GM19397 (cell line): ENCODE results near the gene MAPK10.

Experiments used
- ATAC-seq: cut with Tn5 transposase; IDR thresholded peaks from one replicate; pipeline ENCODE4 v1.9.1; 2021; ENCODE audit warnings: mild to moderate bottlenecking, moderate library complexity; ENCODE audit not compliant: unreplicated experiment

Gene MAPK10

GRCh38 chr4:86359944-86360478 lies at the start of gene MAPK10:
Gene MAPK10 (minus strand): TSS chr4:86360053.
- ATAC-seq = peak; percentile 99

GRCh38 chr4:86403575-86403974 lies 43.7 kb upstream of the MAPK10 start:
- ATAC-seq = no peak

- ATAC-seq = no peak
Measured at GRCh38 chr4:86401826-86402225, 42.0 kb upstream of the MAPK10 start.

- ATAC-seq = no peak
Measured at GRCh38 chr4:86400216-86400615, 40.4 kb upstream of the MAPK10 start.

GRCh38 chr4:86398187-86398586 lies 38.3 kb upstream of the MAPK10 start:
- peak; percentile 65 for ATAC-seq

DNA sequence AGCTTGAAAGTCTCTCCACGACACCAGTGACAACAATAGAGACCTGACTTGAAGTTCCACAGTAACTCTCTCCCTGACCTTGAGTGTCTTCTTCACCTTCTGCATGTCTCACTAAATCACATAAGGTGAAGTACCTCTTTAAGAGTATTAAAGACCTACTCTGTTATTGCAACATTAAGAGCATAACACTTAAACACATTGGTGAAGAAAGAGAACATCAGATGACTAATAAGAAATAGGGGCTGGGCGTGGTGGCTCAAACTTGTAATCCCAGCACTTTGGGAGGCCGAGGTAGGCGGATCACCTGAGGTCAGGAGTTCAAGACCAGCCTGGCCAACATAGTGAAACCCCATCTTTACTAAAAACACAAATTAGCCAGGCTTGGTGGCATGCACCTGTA lies 33.9 kb upstream of the MAPK10 start:
- no peak for ATAC-seq

DNA sequence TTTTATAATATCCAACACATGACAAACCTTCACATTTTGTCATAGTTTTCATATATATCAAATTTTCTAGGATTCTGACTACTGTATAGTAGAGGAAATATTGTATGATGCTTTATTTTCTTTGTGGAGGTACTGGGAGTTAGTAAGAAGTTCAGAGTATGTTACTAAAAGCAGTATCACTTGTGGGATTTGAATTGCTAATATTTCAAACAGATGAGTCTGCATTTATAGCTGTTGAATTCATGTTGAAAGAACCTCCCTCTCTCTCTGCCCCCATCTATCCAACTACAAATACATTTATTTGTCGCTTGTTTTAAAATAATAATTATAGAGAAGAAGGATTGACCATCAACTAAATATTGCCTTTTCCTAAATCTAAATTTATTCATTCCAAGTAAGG lies 29.8 kb upstream of the MAPK10 start:
- ATAC-seq = no peak

GRCh38 chr4:86388252-86388651 lies 28.4 kb upstream of the MAPK10 start:
- no peak for ATAC-seq

DNA sequence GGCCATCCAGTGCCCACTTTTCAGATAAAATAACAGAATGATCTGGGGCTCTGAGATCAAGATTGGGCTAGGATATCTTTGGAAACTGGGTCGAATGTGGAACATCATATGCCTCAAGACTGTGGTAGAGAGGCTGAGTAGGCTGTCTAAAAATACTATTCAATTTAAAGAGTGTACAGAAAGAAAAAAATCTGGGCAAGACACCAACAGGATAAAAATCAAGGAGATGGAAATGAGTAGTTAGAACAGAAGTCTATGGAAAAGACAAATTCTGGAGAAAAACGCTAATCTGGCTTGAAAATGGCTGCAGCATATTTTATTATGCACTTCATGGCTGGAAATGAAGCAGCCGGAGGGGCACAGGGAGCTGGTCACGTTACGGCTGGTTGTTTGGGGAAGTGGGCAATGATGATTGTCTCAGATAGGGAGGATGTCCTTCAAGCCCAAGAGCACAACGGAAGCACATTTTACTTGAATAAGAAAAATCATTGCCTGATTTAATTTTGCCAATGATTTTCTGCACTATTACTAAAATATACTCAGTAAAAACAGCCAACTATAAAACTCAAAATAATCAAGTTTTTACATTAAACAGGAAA lies 27.1 kb upstream of the MAPK10 start:
- no peak for ATAC-seq

DNA sequence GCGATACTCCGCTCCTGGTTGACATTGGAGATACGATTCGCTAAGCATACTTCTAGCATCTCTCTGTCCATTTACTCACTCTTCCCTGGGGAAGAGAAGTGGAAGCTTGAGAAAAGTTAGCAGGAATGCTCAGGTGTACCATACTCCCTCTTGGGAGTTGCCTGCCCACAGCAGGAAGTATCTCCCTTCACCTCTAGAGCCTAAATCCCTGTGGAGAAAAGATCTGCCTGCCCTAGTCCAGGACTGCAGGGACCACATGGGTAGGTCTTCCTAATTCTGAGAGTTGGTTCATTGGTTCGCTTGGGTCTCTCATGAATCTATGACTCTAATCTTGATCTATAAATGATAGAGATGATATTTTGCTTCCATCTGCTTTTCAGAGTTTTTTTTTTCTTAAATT lies 26.3 kb upstream of the MAPK10 start:
- no peak for ATAC-seq

DNA sequence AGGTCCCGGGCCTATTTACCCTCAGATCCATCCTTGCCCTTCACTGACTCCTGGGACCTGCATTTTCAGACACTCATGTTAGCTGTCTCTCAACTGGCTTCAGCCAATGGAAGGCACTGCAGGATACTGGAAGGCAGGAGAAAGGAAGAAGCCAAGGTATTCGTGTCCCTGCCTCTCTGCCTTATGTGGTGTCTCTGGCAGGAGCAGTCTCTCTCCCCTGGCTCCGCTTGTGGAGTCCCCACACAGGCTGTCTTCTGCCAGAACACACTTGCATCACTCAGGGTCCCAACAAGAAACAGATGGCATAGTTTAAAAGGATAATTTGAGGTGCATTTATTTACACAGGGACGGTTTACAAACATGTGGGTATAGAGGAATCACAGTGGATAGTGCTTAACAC lies 21.6 kb upstream of the MAPK10 start:
- no peak for ATAC-seq

- no peak for ATAC-seq
Measured at GRCh38 chr4:86380181-86380724, 20.4 kb upstream of the MAPK10 start.

DNA sequence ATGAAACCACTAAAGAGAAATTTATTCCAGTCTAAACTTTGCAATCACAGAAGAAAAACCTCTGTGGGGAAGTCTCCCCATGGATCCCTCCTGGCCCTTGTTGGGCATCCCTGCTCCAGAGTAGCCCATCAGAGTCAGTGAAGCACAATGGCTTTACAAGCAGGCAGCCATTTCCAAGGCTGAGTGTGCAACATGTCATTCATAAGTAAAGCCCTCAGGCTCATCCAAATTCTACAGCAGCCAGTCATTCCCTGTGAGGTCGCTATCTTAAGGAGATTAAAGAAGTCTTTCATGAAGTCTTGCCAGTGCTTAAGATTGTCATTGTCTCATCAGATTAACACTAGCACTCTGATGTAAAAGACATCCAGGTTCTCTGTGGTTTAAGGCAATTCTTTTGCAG lies 17.0 kb upstream of the MAPK10 start:
- no peak for ATAC-seq

- no peak for ATAC-seq
Measured at GRCh38 chr4:86368433-86368832, 8.6 kb upstream of the MAPK10 start.

DNA sequence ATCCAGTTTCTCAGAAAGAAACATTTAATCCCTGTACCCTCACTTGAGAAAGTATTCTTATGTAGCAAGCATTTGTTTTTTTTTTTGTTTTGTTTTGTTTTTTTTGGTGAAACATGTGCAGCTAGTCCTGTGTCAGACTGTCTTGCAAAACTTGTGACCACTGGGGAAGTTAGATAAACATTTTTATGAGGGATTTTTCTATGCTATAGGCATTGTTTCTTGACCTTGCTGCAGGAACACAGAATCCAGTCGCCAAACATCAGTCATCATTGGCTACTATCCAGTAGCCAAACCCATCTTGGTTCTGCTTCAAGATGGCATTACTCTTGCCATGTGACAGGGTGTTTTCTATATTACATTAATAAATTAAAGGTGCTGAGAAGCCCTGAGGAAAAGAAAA lies 7.7 kb upstream of the MAPK10 start:
- no peak for ATAC-seq

GRCh38 chr4:86366920-86367319 lies 7.1 kb upstream of the MAPK10 start:
- no peak for ATAC-seq

GRCh38 chr4:86362510-86362909 lies 2.7 kb upstream of the MAPK10 start:
- ATAC-seq = no peak

GRCh38 chr4:86358257-86358656 lies 1.6 kb downstream of the MAPK10 start:
- ATAC-seq = no peak

GRCh38 chr4:86357608-86358007 lies 2.2 kb downstream of the MAPK10 start:
- ATAC-seq = no peak

DNA sequence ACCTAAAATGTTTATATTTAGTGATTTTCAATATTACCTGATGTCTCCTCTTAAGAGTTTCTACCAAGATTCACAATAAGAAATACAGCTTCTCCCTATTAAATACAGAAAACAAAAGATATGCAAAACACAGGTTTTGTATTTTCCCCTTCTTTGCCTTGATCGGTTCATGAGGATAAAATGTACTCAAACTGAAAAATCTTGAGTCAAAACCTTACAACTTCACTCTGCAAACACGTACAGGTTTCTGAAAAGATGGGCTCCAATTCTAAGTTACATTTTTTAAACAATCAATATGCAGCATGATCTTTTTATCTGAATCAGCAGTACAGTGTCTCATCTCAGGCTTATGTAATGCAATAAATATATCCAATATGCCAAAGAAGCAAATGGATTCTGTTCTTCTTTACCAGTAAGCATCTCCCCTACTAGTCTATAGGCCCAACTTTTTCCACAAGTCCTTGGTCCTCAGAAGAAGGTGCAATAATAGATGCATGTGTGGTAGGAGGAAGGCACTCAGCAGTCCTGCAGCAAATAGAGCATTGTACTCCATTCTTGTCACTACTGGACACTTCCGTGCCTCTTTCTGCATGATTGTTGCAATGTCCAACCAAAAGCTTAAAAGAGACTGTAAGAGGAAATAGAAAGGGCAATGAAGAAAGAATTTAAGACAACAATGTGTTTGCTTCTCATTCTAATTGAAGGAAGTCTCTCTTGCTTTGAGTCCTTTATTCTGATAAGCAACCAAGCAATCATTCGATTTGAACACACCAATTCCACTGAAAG lies 3.2 kb downstream of the MAPK10 start:
- no peak for ATAC-seq

DNA sequence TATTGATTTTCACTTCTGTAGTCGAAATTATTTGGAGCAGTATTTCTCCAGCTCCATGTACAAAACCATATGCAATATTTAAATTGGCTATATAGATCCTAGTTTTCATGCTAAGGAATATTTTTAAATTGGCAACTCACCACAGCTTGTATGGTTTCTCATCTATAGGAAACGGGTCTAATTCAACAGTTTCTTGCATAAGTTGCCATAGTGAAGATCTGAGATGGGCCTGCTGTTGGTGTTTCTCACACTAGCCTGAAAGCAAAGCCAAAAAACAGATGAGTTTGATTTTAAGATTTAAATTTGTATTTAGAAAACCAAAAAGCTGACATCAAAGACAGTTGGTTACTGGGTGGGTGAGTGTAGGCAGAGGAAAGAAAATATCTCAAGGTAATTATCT lies 5.5 kb downstream of the MAPK10 start:
- no peak for ATAC-seq

DNA sequence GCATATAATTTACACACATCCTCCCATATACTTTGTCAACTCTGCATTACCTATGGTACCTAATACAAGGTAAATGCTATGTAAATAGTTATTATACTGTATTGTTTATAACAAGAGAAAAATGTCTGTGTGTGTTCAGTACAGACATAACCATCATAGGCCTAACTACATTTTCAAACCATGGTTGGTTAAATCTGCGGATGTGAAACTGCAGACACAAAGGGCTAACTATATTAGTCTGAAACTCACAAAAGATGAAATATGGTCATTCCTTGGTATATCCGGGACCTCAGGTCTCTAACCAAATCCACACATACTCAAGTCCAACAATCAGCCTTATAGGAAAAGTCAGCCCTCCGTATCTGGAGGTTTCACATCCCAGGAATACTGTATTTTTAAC lies 13.5 kb downstream of the MAPK10 start:
- no peak for ATAC-seq
